ENCODE results near the gene MALL. TPM values are rescaled to one million over a fixed set of nuclear protein-coding genes. Genes with fewer than 3 reads are reported as not detected.

MALL gene
- total and polyA plus RNA-seq, 2 of the 13 experiments (the other 11 are each of a cell fraction or from before 2014, with no cell fraction given), result not detected

DNA sequence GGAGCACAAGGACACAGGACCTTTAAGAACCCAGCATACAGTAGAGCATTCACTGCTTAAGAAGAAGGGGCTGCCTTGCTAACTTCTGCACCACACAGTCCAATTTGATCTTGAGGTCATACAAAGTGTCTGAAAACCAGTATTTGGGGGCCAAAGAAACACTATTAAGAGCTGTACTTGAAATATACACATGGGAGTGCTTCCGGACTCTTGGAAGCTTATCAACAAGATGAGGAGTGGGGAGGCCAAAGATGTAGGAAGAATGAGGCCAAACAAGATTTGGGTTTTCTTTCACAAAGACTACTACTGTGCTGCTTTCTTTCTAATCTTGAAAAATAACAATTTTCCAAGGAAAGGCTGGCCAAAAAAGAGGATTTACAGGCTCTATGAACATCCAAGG is 24.8 kb upstream of the MALL start:
- Histone ChIP-seq H3K27me3 (ENCODE audit: control insufficient read depth in 1 of 2, insufficient read depth in 2 of 2, low read length in 2 of 2) (no peaks in the 10 kb centered on the region), H3K36me3 (replicated peaks in 1 of 2; ENCODE audit: control insufficient read depth in 1 of 2, insufficient read depth in 2 of 2, low read length in 2 of 2) (no peaks in the 10 kb centered on the region), H3K9ac (ENCODE audit: insufficient read depth, low read depth, low read length) (no peak overlapping the region), H3K9me3 (ENCODE audit: low read length) (no peaks in the 10 kb centered on the region), H3K27ac (ENCODE audit: extremely low read length, insufficient read depth, low read length) (no peak overlapping the region), H4K20me1 (ENCODE audit: insufficient read depth, low read length) (no peaks in the 10 kb centered on the region), H3K4me1 (ENCODE audit: insufficient read depth, low read length) (peaks cover 14% of the 10 kb centered on the region), H3K4me2 (ENCODE audit: low read depth, low read length) (no peak overlapping the region), H3K79me2 (ENCODE audit: insufficient read depth, low read length) (no peaks in the 10 kb centered on the region), H2AFZ (ENCODE audit: low read length) (no peak overlapping the region), H3K4me3 (replicated peaks in 1 of 3; ENCODE audit: insufficient read depth in 1 of 3, low read depth in 2 of 3, low read length in 3 of 3) (no peak overlapping the region)
- FAIRE-seq (no peak), ATAC-seq (no peak), DNase-seq (ENCODE audit: low spot score) (no peak)
- in situ Hi-C loops (cut with HindIII; ENCODE audit: extremely low pct_ligation_motif_present, low pct_unique_long_range_greater_than_20kb) (no loop called here), intact Hi-C loops (cut with micrococcal nuclease; ENCODE audit: unreplicated experiment) (no loop called here)
- ChIA-PET CTCF (ENCODE audit: low intra/inter-chr PET ratio, low total read pairs) (no interaction called here), POLR2A (no interaction called here)
- BruUV-seq (replicated peaks), result no TSS peak
- 97% methylated on average over 1 of the region's 1 CpG for WGBS (ENCODE audit: low lambda C conversion rate)
- TF ChIP-seq U2AF2 (IDR thresholded peaks at IDR 0.05; ENCODE audit: low read depth, low read length) (no peak), BORCS8-MEF2B (CRISPR knock-in tag; IDR thresholded peaks at IDR 0.05) (no peak), GABPA (IDR thresholded peaks at IDR 0.05; ENCODE audit: low read depth, low read length) (no peak), GABPA (CRISPR knock-in tag; IDR thresholded peaks at IDR 0.05; ENCODE audit: low read depth) (no peak), SMARCE1 (IDR thresholded peaks at IDR 0.05; ENCODE audit: borderline replicate concordance) (no peak), SIX1 (CRISPR knock-in tag; IDR thresholded peaks at IDR 0.05; ENCODE audit: borderline replicate concordance) (no peak), PRMT3 (CRISPR knock-in tag; IDR thresholded peaks at IDR 0.05; ENCODE audit: borderline replicate concordance, low read depth) (no peak), CEBPG (CRISPR knock-in tag; IDR thresholded peaks at IDR 0.05) (no peak), SRF (IDR thresholded peaks at IDR 0.05; ENCODE audit: low read depth, low read length) (no peak), RNF2 (conservative IDR thresholded peaks at IDR 0.05; ENCODE audit: low read depth) (no peak), RFX1 (IDR thresholded peaks at IDR 0.05) (no peak), FOSL2 (CRISPR knock-in tag; IDR thresholded peaks at IDR 0.05) (no peak)
- TF ChIP-seq, protein P1, sequence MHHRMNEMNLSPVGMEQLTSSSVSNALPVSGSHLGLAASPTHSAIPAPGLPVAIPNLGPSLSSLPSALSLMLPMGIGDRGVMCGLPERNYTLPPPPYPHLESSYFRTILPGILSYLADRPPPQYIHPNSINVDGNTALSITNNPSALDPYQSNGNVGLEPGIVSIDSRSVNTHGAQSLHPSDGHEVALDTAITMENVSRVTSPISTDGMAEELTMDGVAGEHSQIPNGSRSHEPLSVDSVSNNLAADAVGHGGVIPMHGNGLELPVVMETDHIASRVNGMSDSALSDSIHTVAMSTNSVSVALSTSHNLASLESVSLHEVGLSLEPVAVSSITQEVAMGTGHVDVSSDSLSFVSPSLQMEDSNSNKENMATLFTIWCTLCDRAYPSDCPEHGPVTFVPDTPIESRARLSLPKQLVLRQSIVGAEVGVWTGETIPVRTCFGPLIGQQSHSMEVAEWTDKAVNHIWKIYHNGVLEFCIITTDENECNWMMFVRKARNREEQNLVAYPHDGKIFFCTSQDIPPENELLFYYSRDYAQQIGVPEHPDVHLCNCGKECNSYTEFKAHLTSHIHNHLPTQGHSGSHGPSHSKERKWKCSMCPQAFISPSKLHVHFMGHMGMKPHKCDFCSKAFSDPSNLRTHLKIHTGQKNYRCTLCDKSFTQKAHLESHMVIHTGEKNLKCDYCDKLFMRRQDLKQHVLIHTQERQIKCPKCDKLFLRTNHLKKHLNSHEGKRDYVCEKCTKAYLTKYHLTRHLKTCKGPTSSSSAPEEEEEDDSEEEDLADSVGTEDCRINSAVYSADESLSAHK (CRISPR knock-in tag; IDR thresholded peaks at IDR 0.05; ENCODE audit: borderline replicate concordance), result no peak
- TF ChIP-seq, protein P2, sequence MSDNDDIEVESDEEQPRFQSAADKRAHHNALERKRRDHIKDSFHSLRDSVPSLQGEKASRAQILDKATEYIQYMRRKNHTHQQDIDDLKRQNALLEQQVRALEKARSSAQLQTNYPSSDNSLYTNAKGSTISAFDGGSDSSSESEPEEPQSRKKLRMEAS (IDR thresholded peaks at IDR 0.05), result no peak
- TF ChIP-seq, protein P3, sequence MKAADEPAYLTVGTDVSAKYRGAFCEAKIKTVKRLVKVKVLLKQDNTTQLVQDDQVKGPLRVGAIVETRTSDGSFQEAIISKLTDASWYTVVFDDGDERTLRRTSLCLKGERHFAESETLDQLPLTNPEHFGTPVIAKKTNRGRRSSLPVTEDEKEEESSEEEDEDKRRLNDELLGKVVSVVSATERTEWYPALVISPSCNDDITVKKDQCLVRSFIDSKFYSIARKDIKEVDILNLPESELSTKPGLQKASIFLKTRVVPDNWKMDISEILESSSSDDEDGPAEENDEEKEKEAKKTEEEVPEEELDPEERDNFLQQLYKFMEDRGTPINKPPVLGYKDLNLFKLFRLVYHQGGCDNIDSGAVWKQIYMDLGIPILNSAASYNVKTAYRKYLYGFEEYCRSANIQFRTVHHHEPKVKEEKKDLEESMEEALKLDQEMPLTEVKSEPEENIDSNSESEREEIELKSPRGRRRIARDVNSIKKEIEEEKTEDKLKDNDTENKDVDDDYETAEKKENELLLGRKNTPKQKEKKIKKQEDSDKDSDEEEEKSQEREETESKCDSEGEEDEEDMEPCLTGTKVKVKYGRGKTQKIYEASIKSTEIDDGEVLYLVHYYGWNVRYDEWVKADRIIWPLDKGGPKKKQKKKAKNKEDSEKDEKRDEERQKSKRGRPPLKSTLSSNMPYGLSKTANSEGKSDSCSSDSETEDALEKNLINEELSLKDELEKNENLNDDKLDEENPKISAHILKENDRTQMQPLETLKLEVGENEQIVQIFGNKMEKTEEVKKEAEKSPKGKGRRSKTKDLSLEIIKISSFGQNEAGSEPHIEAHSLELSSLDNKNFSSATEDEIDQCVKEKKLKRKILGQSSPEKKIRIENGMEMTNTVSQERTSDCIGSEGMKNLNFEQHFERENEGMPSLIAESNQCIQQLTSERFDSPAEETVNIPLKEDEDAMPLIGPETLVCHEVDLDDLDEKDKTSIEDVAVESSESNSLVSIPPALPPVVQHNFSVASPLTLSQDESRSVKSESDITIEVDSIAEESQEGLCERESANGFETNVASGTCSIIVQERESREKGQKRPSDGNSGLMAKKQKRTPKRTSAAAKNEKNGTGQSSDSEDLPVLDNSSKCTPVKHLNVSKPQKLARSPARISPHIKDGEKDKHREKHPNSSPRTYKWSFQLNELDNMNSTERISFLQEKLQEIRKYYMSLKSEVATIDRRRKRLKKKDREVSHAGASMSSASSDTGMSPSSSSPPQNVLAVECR (CRISPR knock-in tag; IDR thresholded peaks at IDR 0.05; ENCODE audit: borderline replicate concordance), result no peak
